Esophagus muscularis mucosa (tissue), 2 donors: ENCODE results near the gene MAP3K2.

Experiments used
- POLR2A ChIP-seq: fragments of 450-650 bp; IDR thresholded peaks from one replicate; pipeline ENCODE4 v1.6.1; 2017; ENCODE audit warnings: antibody characterized with exemption, moderate library complexity, mild to moderate bottlenecking, low read depth
- POLR2AphosphoS5 ChIP-seq, 2 donors: sonication (generic); formaldehyde crosslinking; IDR thresholded peaks; one replicate each; pipeline ENCODE4 v1.6.1; 2017; ENCODE audit warnings: antibody characterized with exemption in 2 of 2

GRCh38 chr2:127388423-127389164 is 819 bp upstream of the MAP3K2 start:
- TF ChIP-seq POLR2A: no peak
- TF ChIP-seq POLR2AphosphoS5 (IDR thresholded peaks at IDR 0.05): no peak
